ENCODE measurements around the gene HIVEP3.

The HIVEP3 gene

DNA sequence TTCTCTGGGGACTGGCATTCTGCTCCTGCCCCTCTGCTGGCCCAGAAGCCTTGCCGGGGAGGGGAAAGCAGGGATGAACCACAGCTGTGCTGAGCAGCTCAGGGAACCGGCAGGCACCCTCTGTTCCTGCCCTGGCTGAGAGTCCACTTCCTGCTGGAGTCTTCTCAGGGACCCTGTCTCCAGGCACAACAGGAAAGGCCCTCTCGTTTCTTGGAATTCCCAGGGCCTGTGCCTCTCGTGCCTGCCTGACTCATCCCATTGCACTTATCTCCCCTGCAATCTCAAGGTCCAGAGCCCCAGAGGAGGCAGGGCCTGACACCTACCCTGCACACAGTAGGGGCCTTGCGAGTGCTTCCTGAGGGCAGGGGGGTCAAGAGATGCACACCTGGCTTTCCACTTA, 433.1 kb downstream of the HIVEP3 start:
- DNase-seq (ENCODE audit: low read depth in 2 of 2) = no peak

DNA sequence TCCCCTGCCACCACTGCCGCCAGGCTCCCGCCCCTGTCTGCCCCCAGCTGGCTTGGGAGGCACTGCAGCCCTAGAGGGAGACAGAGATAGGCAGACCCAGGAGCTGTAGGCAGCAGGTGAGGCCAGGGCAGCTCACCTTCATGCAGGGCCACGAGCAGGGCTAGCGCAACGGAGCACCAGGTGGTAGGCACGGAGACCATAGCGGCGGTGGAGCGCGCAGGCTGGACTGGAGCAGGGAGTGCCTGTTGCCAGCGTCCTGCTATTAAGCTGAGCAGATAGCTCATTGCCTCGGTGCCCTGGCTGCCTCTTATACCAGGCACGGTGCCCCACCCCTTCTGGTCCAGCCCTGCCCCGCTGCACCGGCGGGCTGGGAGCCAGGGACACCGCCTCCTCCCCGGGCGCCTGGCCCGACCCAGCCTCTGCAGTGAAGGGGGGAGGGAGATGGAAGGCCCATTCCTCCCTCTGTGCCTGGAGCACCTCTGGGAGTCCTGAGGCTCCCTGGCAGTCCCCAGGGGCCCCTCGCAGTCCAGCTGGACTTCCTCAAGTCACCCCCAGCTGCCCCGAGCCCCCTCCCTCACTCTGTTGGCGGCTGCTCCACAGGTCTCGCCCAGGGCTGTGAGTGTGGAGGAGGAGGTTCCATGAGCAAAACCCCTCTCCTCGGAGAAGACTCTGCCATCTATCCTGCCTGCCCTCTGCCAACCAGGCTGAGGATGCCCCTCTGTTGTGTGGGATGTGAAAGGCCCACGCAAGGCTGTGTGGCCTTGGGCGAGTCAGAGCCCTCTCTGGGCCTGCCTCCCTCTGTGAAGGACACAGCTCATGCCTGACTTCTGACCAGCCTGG, 434.1 kb downstream of the HIVEP3 start, which contains the start of gene EDN2:
Gene EDN2 (minus strand): TSS at position 282 of the 840 bp plus-strand sequence. CDS start 82 bp downstream, at position 200.
- no peak for DNase-seq (ENCODE audit: low read depth in 2 of 2)

DNA sequence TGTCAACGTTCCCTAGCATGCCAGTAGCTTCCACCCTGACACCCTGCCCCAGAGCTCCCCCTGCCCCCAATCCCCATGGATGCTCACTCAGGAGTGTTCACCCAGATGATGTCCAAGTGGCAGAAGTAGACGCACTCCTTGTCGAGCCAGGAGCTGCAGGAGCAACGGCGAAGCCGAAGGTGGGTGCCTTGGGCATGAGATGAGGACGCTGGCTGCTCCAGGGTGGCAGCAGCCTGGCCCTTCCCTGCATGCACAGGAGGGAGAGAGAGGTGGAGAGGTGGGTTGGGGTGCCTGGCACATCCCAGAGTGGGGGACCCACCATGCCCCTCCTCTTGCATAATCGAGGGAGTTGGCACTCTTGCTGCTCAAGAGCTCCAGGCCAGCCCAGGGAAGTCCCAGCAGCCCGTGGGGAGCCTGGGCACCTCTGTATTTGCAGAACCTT, 434.7 kb downstream of the HIVEP3 start:
- no peak for DNase-seq (ENCODE audit: low read depth in 2 of 2)

DNA sequence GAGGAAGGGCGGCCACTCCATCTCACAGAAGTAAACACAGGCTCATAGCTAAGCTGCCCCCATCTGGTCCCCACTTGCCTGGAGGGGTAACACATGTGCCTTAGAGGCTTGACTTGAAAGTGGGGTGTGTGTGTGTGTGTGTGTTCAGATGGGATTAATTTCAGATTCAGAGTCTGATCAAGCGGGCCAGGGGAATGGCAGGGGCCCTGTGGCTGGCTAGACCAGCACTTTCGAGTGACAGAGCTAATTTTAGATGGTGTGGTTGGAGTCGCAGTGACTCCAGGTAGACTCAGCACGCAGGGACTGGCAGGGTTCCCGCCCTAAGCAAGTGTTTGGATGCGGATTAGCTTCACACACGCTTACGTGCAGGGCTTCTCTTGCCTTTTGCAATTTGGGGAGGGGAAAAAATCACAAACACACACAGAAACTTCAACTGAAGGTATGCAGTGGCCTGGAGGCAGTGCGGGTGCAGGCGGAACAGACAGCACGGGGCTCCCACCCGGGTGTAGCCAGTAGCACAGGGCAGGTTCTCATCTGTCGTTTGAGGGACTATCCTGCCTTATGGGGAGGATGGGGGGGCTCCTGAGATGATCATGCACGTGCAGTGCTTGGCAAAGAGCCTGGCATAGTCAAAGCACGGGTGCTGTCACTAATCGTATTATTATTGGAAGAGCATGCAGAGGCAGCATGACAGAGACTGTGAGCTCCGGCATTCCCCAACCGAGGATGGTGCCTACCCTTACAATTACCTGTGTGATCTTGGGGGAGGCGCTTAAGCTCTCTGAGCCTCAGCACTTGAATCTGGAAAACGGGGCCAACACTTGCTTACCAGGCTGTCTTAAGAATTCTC, 435.5 kb downstream of the HIVEP3 start:
- DNase-seq (ENCODE audit: low read depth in 2 of 2) = no peak

DNA sequence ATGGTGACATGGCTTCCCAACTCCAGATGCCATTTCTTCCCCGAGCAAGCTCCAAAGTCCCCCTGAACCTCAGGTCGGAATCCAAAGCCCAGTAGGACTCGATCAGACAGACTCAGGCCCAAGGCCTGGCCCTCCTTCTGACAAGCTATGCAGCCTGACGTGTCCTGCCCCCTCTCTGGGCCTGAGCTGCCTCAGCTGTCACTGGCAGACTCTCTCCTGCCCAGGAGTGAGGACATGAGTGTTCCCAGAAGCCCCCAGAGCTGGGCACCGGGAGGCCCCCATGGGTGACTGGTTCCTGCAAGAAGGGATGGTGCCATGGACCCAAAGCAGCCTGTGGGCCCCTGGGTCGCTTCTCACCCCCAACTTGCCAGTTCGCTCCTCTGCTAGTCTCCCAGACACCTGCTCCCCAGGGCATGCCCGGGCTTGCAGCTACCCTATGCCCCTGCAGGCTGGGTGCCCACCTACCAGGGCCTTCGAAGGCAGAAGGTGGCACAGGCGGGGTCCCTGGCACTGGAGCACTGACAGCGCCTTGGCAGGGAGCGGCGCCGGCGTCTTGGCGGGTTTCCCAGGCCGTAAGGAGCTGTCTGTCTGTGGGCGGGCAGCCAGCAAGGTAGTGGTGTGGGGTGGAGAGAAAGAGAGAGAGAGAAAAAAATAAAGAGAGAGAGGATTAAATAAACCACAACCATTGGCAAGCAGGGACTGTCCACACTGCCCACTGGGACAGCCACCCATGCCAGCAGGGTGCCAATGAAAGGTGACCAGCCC, 436.5 kb downstream of the HIVEP3 start:
- DNase-seq (ENCODE audit: low read depth in 2 of 2) = no peak

DNA sequence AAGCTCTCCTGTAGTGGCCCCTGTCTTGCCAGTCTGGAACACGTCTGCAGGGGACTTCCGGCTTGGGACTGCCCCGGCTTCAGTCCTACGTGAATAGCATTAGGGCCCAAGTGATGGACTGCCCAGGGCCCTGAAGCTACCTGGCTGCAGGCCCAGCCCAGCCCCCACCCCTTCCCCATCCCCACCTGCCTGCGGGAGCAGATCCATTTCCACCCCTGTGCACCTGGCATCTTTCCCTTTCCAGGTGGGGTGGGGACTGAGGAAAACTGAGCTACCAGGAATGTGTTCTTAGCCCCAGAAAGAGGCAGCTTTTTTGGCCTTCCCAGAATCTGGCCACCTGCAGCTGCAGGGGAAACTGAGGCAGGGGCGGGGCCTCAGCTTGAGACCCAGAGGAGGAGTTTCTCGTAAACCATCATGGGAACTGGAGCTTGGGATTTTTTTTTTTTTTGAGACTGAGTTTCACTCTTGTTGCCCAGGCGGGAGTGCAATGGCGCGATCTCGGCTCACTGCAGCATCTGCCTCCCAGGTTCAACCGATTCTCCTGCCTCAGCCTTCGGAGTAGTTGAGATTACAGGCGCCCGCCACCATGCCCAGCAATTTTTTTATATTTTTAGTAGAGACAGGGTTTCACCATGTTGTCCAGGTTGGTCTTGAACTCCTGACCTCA, 437.5 kb downstream of the HIVEP3 start:
- DNase-seq (ENCODE audit: low read depth in 2 of 2) = no peak

DNA sequence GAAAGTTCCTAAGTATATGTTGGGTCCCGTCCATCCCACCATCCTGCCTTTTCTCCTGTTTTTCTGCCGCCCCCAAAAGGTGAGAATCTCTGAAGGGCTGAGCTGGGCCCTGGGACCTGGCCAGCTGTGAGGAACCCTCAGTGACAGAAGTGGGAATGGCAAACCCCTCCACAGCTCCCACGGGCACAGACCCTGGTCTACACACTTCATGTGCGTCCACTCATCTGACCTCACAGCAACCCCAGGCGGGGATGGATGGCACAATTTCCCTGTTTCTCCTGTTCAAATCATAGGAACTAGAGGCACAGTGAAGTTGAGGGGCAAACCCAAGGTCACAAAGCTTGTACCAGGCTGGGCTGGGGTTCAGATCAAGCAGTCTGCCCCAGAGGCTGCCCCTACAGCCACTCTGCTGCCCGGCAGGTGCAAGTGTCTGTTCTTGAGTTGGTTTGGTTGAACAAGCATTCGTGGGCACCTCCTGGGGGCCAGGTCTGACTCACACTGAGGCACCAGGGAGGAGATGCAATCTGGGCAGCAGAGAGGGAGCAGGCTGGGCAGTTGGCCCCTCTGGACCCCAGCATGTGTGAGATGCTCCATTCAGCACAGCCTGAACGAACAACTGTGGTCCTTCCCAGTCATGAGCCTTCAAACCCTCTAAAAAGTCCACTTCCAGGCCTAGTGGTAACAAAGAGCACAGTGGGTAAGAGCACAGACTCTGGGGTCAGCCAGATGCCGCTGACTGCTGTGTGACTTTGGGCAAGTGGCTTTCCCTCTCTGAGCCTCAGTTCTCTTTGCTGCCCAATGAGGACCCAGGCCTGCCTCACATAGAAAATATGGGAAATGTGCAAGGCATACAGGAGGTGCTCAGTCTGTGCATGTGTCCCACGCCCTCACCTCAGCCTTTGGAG, 438.3 kb downstream of the HIVEP3 start:
- no peak for DNase-seq (ENCODE audit: low read depth in 2 of 2)

DNA sequence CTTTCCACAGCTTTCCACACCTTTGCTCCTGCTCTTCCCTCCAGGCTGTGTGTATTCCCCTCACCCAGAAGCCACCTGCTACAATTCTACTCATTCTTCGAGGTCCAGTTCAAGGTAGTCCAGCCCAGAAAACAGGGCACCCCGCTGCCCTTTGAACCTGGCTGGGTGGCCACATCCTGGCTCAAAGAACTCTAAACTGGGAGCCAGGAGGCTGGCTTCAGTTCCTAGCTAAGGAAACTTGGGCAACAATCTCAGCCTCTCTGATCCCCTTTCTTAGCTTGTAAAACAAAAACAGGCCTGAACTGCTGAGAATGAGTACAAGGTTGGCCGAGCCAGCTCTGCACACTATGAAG, 438.9 kb downstream of the HIVEP3 start:
- DNase-seq (ENCODE audit: low read depth in 2 of 2) = no peak

DNA sequence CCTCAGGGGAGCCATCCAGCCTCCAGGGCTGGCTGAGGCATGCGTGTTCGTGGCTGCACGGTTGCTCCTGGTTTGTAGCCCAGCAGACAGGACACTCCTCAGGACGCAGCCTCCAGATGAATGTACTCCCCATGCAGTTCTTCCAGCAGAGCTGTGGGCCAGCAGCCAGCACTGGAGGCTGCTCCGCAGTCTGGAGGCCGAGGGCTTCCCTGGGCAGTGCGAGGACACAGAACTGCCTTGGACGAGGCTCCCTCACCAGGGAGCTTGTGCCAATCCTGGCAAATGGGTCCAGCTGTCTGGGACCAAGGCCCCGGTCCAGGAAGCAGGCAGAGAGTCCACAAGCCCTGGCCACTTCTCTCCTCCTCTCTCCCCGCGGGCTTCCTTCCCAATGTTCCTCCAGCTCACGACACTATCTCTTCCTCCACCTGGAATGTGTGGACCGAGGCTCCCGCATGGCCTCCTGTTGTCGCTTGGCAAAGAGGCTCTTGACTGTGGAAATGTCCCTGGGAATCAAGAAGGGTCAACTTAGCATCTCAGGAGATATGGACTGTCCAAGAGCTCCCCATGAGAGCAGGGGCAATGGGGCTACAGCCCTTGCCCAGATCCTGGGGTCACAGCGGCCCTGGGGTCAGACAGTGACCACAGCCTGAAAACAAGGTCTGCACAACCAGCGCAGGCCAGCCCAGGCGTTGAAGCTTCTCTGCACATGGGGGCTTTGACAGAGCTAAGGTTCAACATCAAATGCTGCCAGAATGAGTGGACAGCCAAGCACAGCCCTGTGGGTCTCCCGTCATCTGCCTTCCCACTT, 439.5 kb downstream of the HIVEP3 start:
- DNase-seq (ENCODE audit: low read depth in 2 of 2) = no peak

DNA sequence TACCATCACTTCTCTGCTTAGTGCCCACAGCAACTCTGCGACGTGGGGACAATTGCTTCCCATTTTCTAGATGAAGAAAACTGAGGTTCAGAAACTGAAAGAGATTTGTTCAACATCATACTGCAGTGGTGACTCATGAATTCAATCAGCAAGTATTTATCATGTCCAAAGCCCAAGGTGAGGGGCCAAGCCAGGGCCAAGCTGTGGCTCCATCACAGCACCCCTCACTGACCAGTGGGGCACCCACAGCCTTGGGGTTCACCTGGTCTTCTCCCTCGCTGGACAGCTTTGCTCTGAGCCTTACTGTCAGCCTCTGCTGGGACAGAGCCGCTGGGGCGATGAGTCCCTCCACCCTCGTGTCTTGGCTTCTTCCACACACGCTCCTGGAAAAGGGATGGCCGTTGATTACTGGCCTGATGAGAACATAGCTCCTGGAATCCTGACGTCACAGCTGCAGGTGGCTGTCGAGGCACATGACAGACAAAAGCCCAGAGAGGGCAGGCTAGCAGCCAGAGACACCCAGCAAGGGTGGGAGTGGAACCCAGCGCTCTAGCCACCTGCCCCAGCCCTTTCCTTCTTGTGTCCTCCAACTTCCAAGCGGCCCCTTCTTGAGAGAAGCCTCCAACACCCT, 440.5 kb downstream of the HIVEP3 start:
- DNase-seq (ENCODE audit: low read depth in 2 of 2) = no peak

DNA sequence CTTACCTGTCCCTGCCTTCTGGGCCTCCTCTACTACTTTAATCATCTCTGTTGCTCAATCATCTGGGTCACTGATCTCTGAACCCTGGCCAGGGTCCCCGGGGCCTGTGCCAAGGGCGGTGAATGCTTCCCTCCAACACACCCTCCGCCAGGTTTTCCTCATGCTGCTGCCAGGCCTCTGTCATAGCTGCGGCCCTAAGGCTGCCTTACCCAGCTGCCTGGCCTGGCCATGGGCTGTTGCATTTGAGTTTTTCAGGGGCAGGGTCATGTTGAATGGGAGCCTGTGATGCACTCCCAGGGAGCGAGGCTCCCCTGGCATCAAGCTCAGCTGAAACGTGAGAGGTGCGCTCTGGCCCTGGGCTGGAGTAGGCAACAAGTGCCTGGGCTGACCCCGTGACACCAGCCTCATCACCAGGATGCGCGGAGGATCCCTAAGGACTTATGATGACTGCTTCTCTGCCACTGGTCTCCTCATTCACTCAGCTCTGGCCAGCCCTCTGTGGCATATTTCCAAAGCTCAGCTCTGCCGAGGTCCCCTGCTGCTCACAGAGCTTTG, 441.8 kb downstream of the HIVEP3 start:
- DNase-seq (ENCODE audit: low read depth in 2 of 2) = no peak

DNA sequence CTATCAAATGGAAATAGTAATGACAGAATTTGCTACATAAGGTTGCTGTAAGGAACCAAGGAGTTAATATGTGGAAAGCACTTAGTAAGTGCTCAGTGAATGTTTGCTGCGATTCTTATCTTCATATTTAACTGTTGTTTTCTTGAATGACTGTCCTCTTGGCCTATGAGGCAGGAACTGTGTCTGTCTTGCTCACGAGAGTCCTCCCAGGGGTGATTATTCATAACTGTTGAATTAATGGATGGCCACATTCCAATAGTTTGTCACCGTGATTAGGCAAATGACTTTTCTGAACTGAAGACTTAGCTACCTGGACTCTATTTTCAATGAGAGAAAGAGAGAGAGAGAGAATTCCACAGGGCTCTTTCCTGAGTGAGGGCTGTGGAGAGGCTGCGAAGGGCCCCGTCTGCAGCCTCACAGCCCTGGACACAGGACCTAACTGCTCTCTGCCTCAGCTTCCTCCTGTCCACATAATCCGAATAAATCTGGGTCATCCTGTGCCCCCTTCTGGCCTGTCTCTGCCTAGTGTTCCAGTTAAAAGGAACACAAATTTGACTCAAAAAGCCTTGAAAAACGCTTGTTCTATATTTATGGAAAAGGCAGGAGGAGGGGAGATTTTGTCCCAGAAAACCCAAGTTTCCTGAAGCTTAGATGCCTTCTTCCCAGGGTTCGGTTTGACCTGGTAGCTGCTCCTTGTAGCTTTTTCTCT, 442.7 kb downstream of the HIVEP3 start:
- no peak for DNase-seq (ENCODE audit: low read depth in 2 of 2)

DNA sequence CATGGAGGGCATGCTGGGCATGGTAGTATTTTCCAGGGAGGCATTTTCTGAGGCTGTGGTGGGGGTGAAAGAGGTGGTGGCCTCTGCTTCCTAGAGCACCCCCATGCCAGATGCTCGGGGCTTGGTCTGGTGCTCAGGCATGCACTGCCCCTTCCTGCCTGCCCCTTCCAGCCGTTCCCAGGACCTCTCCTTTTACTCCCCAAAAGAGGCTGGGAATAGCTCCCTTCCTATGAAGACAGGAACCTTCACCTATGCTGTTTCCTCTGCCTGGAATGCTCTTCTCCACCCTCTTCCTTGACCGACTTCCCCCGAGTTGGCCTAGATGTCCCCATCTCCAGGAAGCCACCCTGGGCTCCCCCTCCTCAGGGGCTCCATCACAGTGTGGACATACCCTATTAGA, 443.4 kb downstream of the HIVEP3 start:
- DNase-seq (ENCODE audit: low read depth in 2 of 2) = no peak

DNA sequence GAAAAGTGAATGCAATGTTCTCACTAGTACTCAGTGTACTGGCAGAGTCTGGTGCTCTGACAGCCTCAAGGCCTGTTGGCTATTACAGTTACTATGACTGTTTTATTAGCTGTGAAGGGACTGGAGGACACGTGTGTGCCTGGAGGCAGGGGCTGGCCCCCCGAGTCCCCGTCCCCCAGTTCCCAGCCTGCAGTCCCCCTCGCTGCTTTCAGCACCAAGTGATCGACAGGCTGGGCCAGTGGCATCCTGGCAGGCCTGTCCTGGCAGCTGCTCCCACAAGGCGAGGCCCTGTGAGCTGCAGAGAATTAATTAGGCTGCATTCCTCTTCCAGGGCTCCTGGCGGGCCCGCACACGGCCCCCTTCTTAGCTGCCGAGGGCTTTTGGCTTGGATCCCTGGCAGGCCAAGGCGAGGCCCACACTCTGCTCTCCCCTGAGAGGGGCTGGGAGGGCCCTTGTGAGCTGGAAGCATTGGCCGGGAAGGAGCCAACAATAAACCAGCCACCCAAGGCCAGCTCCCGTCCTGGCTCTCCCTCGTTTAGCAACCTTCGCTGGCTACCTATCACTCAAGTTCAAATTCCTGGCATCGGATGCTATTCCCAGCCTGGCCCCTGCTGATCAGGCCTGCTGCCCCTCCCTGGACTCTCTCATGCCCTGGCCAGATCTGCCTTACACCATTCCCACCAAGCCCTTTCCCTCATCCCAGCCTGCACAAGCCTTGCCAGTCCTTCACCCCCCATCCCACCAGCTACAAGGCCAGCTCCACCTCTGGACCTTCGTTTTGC, 444.0 kb downstream of the HIVEP3 start:
- no peak for DNase-seq (ENCODE audit: low read depth in 2 of 2)

DNA sequence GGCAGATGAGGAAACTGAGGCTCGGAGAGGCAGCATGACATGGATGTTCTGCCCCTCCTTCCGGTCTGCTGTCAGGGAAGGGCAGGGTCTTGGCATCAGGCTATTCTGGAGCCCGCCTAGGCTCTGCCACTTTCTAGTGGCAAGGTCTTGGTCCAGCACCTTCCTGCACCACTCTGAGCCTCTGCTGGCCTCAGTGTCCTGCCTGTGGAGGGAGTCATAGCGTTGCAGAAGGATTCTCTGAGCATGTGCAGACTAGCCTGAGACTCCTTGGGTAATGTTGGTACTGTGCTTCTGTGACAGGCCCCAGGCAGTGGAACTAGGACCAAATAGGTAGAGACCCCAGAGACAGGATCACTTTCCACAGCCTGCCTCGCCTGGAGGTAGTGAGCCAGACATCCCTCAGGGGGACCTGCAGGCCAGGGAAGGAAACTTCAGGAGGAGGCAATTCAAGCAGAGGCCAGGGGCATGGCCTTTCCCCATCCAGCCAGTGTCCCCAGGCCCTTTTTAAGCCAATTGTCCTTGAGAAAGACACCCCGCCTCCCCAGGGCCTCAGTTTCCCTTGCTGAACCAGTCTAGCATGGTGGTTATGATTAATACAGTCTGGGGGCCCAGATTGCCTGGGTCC, 444.9 kb downstream of the HIVEP3 start:
- no peak for DNase-seq (ENCODE audit: low read depth in 2 of 2)

DNA sequence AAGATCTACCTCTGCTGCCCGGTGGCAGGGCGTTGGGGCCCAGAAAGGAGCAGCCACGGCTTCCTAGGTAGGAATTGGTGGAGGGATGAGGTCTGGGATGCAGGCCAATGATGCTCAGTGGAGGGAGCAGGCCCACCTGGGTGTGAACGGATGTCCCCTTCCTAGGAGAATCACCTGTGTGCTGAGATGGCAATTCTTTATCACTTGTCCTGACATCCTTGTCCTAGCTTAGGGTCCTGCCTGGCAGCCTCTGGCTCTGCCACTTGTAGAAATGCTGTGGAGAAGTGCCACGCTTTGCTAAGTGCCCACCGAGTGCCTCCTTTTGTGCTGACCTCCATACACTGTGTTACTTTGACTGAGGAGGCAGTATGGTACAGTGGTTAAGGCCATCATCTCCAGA, 447.1 kb downstream of the HIVEP3 start:
- no peak for DNase-seq (ENCODE audit: low read depth in 2 of 2)

DNA sequence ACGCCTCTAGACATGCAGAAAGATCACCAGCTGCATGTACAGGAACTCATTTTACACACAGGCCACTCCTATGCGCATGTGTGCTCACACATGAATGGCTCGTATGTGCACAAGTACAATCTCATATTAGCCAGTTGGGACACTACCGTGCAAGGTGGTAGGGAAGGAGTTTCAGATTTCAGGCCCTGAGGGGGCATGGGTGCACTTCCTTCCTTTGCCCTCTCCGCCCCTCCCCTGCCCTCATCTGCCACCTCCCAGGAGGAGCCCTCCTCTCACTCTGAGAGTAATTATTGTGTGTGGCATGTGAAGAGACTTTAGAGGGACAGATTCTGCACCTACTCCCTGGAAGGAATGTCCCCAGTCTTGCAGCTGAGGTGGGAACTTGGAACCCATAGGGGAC, 449.0 kb downstream of the HIVEP3 start:
- DNase-seq (ENCODE audit: low read depth in 2 of 2) = no peak
